NAMALWA (cell line): ENCODE data around the gene PMIS2.
"Not testable (repeated sequence)": the region's sequence is repeated elsewhere in the genome, so short reads cannot be mapped to it uniquely, and the experiment has no call there.

Source experiments
- DNase-seq: peaks from one replicate; pipeline ENCODE4 v3.0.0-alpha.2; 2015; ENCODE audit warnings: low spot score

Gene PMIS2

GRCh38 chr19:35595026-35595425 is 9.1 kb downstream of the PMIS2 start:
- DNase-seq, result not testable (repeated sequence)

GRCh38 chr19:35595928-35596327 is 10.0 kb downstream of the PMIS2 start:
- no peak for DNase-seq

- DNase-seq, result peak; percentile 92
Observed at GRCh38 chr19:35596366-35596999, 10.5 kb downstream of the PMIS2 start.

- no peak for DNase-seq
Observed at GRCh38 chr19:35601971-35602370, 16.0 kb downstream of the PMIS2 start.

GRCh38 chr19:35604436-35604835 is 18.5 kb downstream of the PMIS2 start:
- not testable (repeated sequence) for DNase-seq

- not testable (repeated sequence) for DNase-seq
Observed at GRCh38 chr19:35607170-35607569, 21.2 kb downstream of the PMIS2 start.

- DNase-seq, result no peak
Observed at GRCh38 chr19:35607661-35608060, 21.7 kb downstream of the PMIS2 start.

GRCh38 chr19:35608251-35608650 is 22.3 kb downstream of the PMIS2 start:
- peak; percentile 76 for DNase-seq

GRCh38 chr19:35609851-35610353 is 23.9 kb downstream of the PMIS2 start:
- peak; percentile 45 for DNase-seq

- DNase-seq, result no peak
Observed at GRCh38 chr19:35612224-35612558, 26.2 kb downstream of the PMIS2 start.

- DNase-seq, result peak; percentile 97
Observed at GRCh38 chr19:35612559-35613321, 26.8 kb downstream of the PMIS2 start, which contains the start of gene HAUS5. HAUS5 (plus strand) TSS chr19:35612735; CDS start chr19:35612795, 60 bp downstream.

- DNase-seq, result no peak
Observed at GRCh38 chr19:35613574-35613973, 27.6 kb downstream of the PMIS2 start.

GRCh38 chr19:35615036-35615435 is 29.1 kb downstream of the PMIS2 start:
- no peak for DNase-seq

GRCh38 chr19:35618857-35619256 is 32.9 kb downstream of the PMIS2 start:
- no peak for DNase-seq

GRCh38 chr19:35619290-35619923 is 33.4 kb downstream of the PMIS2 start:
- DNase-seq, result no peak

- no peak for DNase-seq
Observed at GRCh38 chr19:35620001-35620400, 34.0 kb downstream of the PMIS2 start.

- no peak for DNase-seq
Observed at GRCh38 chr19:35621708-35622107, 35.7 kb downstream of the PMIS2 start.

- no peak for DNase-seq
Observed at GRCh38 chr19:35622750-35623149, 36.8 kb downstream of the PMIS2 start.

- DNase-seq, result no peak
Observed at GRCh38 chr19:35623327-35624010, 37.5 kb downstream of the PMIS2 start.

- DNase-seq, result no peak
Observed at GRCh38 chr19:35628264-35628564, 42.2 kb downstream of the PMIS2 start.

GRCh38 chr19:35628565-35629331 is 42.8 kb downstream of the PMIS2 start, which contains the start of gene RBM42:
RBM42 (plus strand) TSS chr19:35629036; CDS start chr19:35629154, 118 bp downstream.
- peak; percentile 100 for DNase-seq

GRCh38 chr19:35629332-35629633 is 43.3 kb downstream of the PMIS2 start:
- no peak for DNase-seq
